ENCODE data around the gene PROSER3. TPM values are rescaled to one million over a fixed set of nuclear protein-coding genes. Genes with fewer than 3 reads are reported as not detected.
A peak's percentile ranks its signal among the peaks of the same experiment; 100 is the strongest.

The PROSER3 gene
- total RNA-seq, 1 donor from 2014 or later, result 39.5 TPM

- DNase-seq (ENCODE audit: low spot score), result no peak
- Mint-ChIP-seq H3K36me3 (ENCODE audit: low read depth) (peaks cover 10% of the 10 kb centered on the region), H3K27me3 (ENCODE audit: insufficient read depth) (no peaks in the 10 kb centered on the region), H3K4me3 (no peak overlapping the region), H3K27ac (no peak overlapping the region), H3K4me1 (ENCODE audit: low read depth) (peaks cover 29% of the 10 kb centered on the region), H3K9me3 (no peaks in the 10 kb centered on the region)
- intact Hi-C loops (cut with micrococcal nuclease), result no loop called here
These were observed 15.2 kb downstream of the PROSER3 start for GRCh38 chr19:35773020-35773806.

- Mint-ChIP-seq H3K4me3 (peak overlapping the region; percentile 81), H3K4me1 (ENCODE audit: low read depth) (peaks cover 29% of the 10 kb centered on the region), H3K36me3 (ENCODE audit: low read depth) (peaks cover 2% of the 10 kb centered on the region), H3K27ac (no peak overlapping the region), H3K9me3 (no peaks in the 10 kb centered on the region), H3K27me3 (ENCODE audit: insufficient read depth) (no peaks in the 10 kb centered on the region)
- no peak for DNase-seq (ENCODE audit: low spot score)
- intact Hi-C loops (cut with micrococcal nuclease), result loop anchor here (1.0 to 2.0 kb wide), 9 partner anchors 16 to 130 kb away; partner anchors contain the start of genes LIN37, PROSER3, PSENEN and U2AF1L4
These were observed 16.5 kb downstream of the PROSER3 start for GRCh38 chr19:35774274-35775045.

- Mint-ChIP-seq H3K27me3 (ENCODE audit: insufficient read depth) (no peaks in the 10 kb centered on the region), H3K36me3 (ENCODE audit: low read depth) (peaks cover 2% of the 10 kb centered on the region), H3K27ac (peak overlapping the region; percentile 31), H3K4me1 (ENCODE audit: low read depth) (peaks cover 29% of the 10 kb centered on the region), H3K9me3 (no peaks in the 10 kb centered on the region), H3K4me3 (peak overlapping the region; percentile 81)
- intact Hi-C loops (cut with micrococcal nuclease), result loop anchor here (1.0 to 2.0 kb wide), 9 partner anchors 17 to 131 kb away; partner anchors contain the start of genes LIN37, PROSER3, PSENEN and U2AF1L4
- DNase-seq (ENCODE audit: low spot score), result no peak
These were observed 17.0 kb downstream of the PROSER3 start for GRCh38 chr19:35775046-35775297.

GRCh38 chr19:35775298-35776101 is 17.5 kb downstream of the PROSER3 start, which contains the start of gene ARHGAP33:
Gene ARHGAP33, plus strand, starts transcription at chr19:35775564. Its CDS starts 95 bp downstream, at chr19:35775659.
- Mint-ChIP-seq H3K36me3 (ENCODE audit: low read depth) (peaks cover 2% of the 10 kb centered on the region), H3K27ac (peak within 1 kb of the TSS; percentile 61), H3K9me3 (no peaks in the 10 kb centered on the region), H3K27me3 (ENCODE audit: insufficient read depth) (no peaks in the 10 kb centered on the region), H3K4me1 (ENCODE audit: low read depth) (peaks cover 29% of the 10 kb centered on the region), H3K4me3 (peak within 1 kb of the TSS; percentile 85)
- DNase-seq (ENCODE audit: low spot score), result peak; percentile 99
- intact Hi-C loops (cut with micrococcal nuclease), result loop anchor here (1.0 to 2.0 kb wide), 9 partner anchors 17 to 131 kb away; partner anchors contain the start of genes LIN37, PROSER3, PSENEN and U2AF1L4

GRCh38 chr19:35776102-35776788 is 18.3 kb downstream of the PROSER3 start:
- Mint-ChIP-seq H3K27ac (peak overlapping the region; percentile 61), H3K9me3 (no peaks in the 10 kb centered on the region), H3K4me3 (peak overlapping the region; percentile 85), H3K27me3 (ENCODE audit: insufficient read depth) (no peaks in the 10 kb centered on the region), H3K4me1 (ENCODE audit: low read depth) (peaks cover 29% of the 10 kb centered on the region), H3K36me3 (ENCODE audit: low read depth) (peaks cover 2% of the 10 kb centered on the region)
- intact Hi-C loops (cut with micrococcal nuclease), result no loop called here
- DNase-seq (ENCODE audit: low spot score), result no peak

- intact Hi-C loops (cut with micrococcal nuclease), result no loop called here
These were observed 19.3 kb downstream of the PROSER3 start for GRCh38 chr19:35777086-35777841.

GRCh38 chr19:35777961-35778360 is 20.0 kb downstream of the PROSER3 start:
- Mint-ChIP-seq H3K4me3 (peak overlapping the region; percentile 54), H3K27me3 (ENCODE audit: insufficient read depth) (no peaks in the 10 kb centered on the region), H3K27ac (no peak overlapping the region), H3K9me3 (no peaks in the 10 kb centered on the region), H3K36me3 (ENCODE audit: low read depth) (peaks cover 2% of the 10 kb centered on the region), H3K4me1 (ENCODE audit: low read depth) (peaks cover 29% of the 10 kb centered on the region)
- no peak for DNase-seq (ENCODE audit: low spot score)
- intact Hi-C loops (cut with micrococcal nuclease), result no loop called here

More at GRCh38 chr19:35777086-35777841, 19.3 kb downstream of the PROSER3 start:
- H3K27me3 Mint-ChIP-seq (ENCODE audit: insufficient read depth), result no peaks in the 10 kb centered on the region
- DNase-seq (ENCODE audit: low spot score), result no peak
- peak overlapping the region; percentile 85 for H3K4me3 Mint-ChIP-seq
- no peaks in the 10 kb centered on the region for H3K9me3 Mint-ChIP-seq
- H3K4me1 Mint-ChIP-seq (ENCODE audit: low read depth), result peaks cover 29% of the 10 kb centered on the region
- H3K36me3 Mint-ChIP-seq (ENCODE audit: low read depth), result peaks cover 2% of the 10 kb centered on the region
- H3K27ac Mint-ChIP-seq, result peak overlapping the region; percentile 8

GRCh38 chr19:35779033-35779432 is 21.1 kb downstream of the PROSER3 start:
- intact Hi-C loops (cut with micrococcal nuclease), result no loop called here
- Mint-ChIP-seq H3K4me3 (no peak overlapping the region), H3K27me3 (ENCODE audit: insufficient read depth) (no peaks in the 10 kb centered on the region), H3K36me3 (ENCODE audit: low read depth) (peaks cover 7% of the 10 kb centered on the region), H3K4me1 (ENCODE audit: low read depth) (peaks cover 29% of the 10 kb centered on the region), H3K27ac (no peak overlapping the region), H3K9me3 (no peaks in the 10 kb centered on the region)
- DNase-seq (ENCODE audit: low spot score), result no peak

GRCh38 chr19:35780058-35780457 is 22.1 kb downstream of the PROSER3 start:
- no peak overlapping the region for H3K27ac Mint-ChIP-seq
- H3K4me1 Mint-ChIP-seq (ENCODE audit: low read depth), result peaks cover 19% of the 10 kb centered on the region
- DNase-seq (ENCODE audit: low spot score), result no peak
- no peak overlapping the region for H3K4me3 Mint-ChIP-seq
- no peaks in the 10 kb centered on the region for H3K9me3 Mint-ChIP-seq
- peaks cover 7% of the 10 kb centered on the region for H3K36me3 Mint-ChIP-seq (ENCODE audit: low read depth)
- H3K27me3 Mint-ChIP-seq (ENCODE audit: insufficient read depth), result no peaks in the 10 kb centered on the region
- intact Hi-C loops (cut with micrococcal nuclease), result no loop called here

- no peak for DNase-seq (ENCODE audit: low spot score)
- Mint-ChIP-seq H3K27me3 (ENCODE audit: insufficient read depth) (no peaks in the 10 kb centered on the region), H3K4me1 (ENCODE audit: low read depth) (peaks cover 19% of the 10 kb centered on the region), H3K9me3 (no peaks in the 10 kb centered on the region), H3K4me3 (no peak overlapping the region), H3K36me3 (ENCODE audit: low read depth) (peaks cover 7% of the 10 kb centered on the region), H3K27ac (no peak overlapping the region)
- intact Hi-C loops (cut with micrococcal nuclease), result no loop called here
These were observed 22.7 kb downstream of the PROSER3 start for GRCh38 chr19:35780717-35781116.

- Mint-ChIP-seq H3K4me3 (no peak overlapping the region), H3K27ac (no peak overlapping the region), H3K4me1 (ENCODE audit: low read depth) (peaks cover 11% of the 10 kb centered on the region), H3K9me3 (no peaks in the 10 kb centered on the region), H3K27me3 (ENCODE audit: insufficient read depth) (no peaks in the 10 kb centered on the region), H3K36me3 (ENCODE audit: low read depth) (peaks cover 9% of the 10 kb centered on the region)
- DNase-seq (ENCODE audit: low spot score), result no peak
- intact Hi-C loops (cut with micrococcal nuclease), result no loop called here
These were observed 23.7 kb downstream of the PROSER3 start for GRCh38 chr19:35781650-35782049.

Data from activated T-helper 1 cell treated with anti-CD3 and anti-CD28 coated beads, Interleukin-12 subunit alpha, Interleukin-12 subunit beta, Interleukin-2, Interleukin-4 antibody, amounts not matched to agents 30 ng/mL and 10 ng/mL and 1 ng/mL, durations not matched to agents 14 hours and 24 hours and 36 hours (primary cell).